HepG2 (cell line): Measurements from ENCODE around the gene IL21R. TPM values are rescaled to one million over a fixed set of nuclear protein-coding genes. Genes with fewer than 3 reads are reported as not detected.
A peak's percentile ranks its signal among the peaks of the same experiment; 100 is the strongest.

ENCODE experiments used
- ATAC-seq: fragments of 200-7000 bp; cut with Tn5 transposase; 3 replicates; pipeline ENCODE4 v1.9.1; 2020; ENCODE audit warnings: mild to moderate bottlenecking, moderate library complexity
- BruUV-seq: library from RNA; stranded (reverse); fragments of 400-500 nt; replicated peaks from 2 replicates; lab custom pipeline; 2021; lab: Mats Ljungman, UMichigan
- CTCF ChIA-PET: fragments of 300-600 bp; formaldehyde crosslinking; extraction: SDS; loops from one replicate; lab custom pipeline; 2021; ENCODE audit warnings: low total read pairs, inconsistent platforms, low intra/inter-chr PET ratio; lab: Yijun Ruan, JAX
- POLR2A ChIA-PET: fragments of 350-600 bp; sonication (Branson Sonifier 250); formaldehyde crosslinking; loops from one replicate; lab custom pipeline; 2020; ENCODE audit warnings: antibody characterized with exemption, inconsistent platforms; lab: Yijun Ruan, JAX
- DNase-seq: peaks from one replicate; pipeline ENCODE4 v3.0.0-alpha.2; 2015; ENCODE audit warnings: low spot score
- FAIRE-seq: peaks from 3 replicates; lab custom pipeline; 2011; peaks lifted over from hg19 to GRCh38; lab: Jason Lieb, UNC
- H2AFZ ChIP-seq: one replicate; pipeline ENCODE4 v1.6.1; 2011; ENCODE audit warnings: low read length, inconsistent platforms
- H3K27ac ChIP-seq: fragments of 300-600 bp; 3 replicates; pipeline ENCODE4 v1.8.0; 2011; ENCODE audit warnings: mixed run types, mild to moderate bottlenecking, mixed read lengths, low read length, inconsistent platforms; ENCODE audit not compliant: insufficient read depth; ENCODE audit errors: extremely low read length
- H3K27me3 ChIP-seq, 2 experiments: fragments of 200-600 bp in 1 of 2; 2 replicates in 1 of 2; 3 replicates in 1 of 2; pipeline versions ENCODE4 v1.6.0 to v1.8.0; 2011; ENCODE audit warnings: low read length in 2 of 2, mild to moderate bottlenecking in 2 of 2, moderate library complexity in 2 of 2, inconsistent platforms in 1 of 2; ENCODE audit not compliant: insufficient read depth in 2 of 2, control insufficient read depth in 1 of 2
- H3K36me3 ChIP-seq, 2 experiments: fragments of 200-600 bp in 1 of 2; replicated peaks in 1 of 2; 2 replicates in 1 of 2; 3 replicates in 1 of 2; pipeline versions ENCODE4 v1.5.1 to v1.8.0; 2011; ENCODE audit warnings: low read length in 2 of 2, inconsistent platforms in 1 of 2; ENCODE audit not compliant: insufficient read depth in 2 of 2, control insufficient read depth in 1 of 2
- H3K4me1 ChIP-seq: 2 replicates; pipeline ENCODE4 v1.5.1; 2012; ENCODE audit warnings: low read length, inconsistent platforms; ENCODE audit not compliant: insufficient read depth
- H3K4me2 ChIP-seq: 2 replicates; pipeline ENCODE4 v1.6.0; 2011; ENCODE audit warnings: low read depth, low read length, inconsistent platforms
- H3K4me3 ChIP-seq, 3 experiments: fragments of 200-600 bp in 1 of 3; sonication (generic), shearing (Covaris generic) in 1 of 3; replicated peaks in 1 of 3; 2 replicates each; pipeline ENCODE4 v1.5.1; 2011 to 2016; ENCODE audit warnings: low read length in 3 of 3, inconsistent platforms in 2 of 3, low read depth in 2 of 3, mild to moderate bottlenecking in 2 of 3, control low read depth in 1 of 3, mixed read lengths in 1 of 3; ENCODE audit not compliant: insufficient read depth in 1 of 3
- H3K79me2 ChIP-seq: one replicate; pipeline ENCODE4 v1.6.1; 2011; ENCODE audit warnings: low read length, inconsistent platforms; ENCODE audit not compliant: insufficient read depth
- H3K9ac ChIP-seq: 2 replicates; pipeline ENCODE4 v1.6.0; 2011; ENCODE audit warnings: mild to moderate bottlenecking, low read depth, low read length, inconsistent platforms; ENCODE audit not compliant: insufficient read depth
- H3K9me3 ChIP-seq: 2 replicates; pipeline ENCODE4 v1.5.1; 2012; ENCODE audit warnings: mild to moderate bottlenecking, low read length
- H4K20me1 ChIP-seq: 2 replicates; pipeline ENCODE4 v1.6.0; 2011; ENCODE audit warnings: inconsistent platforms, mild to moderate bottlenecking, low read length, moderate library complexity; ENCODE audit not compliant: insufficient read depth
- ZNF34 ChIP-seq: sonication (generic); formaldehyde crosslinking; IDR thresholded peaks from 2 replicates; pipeline ENCODE4 v1.4.0; 2020; ENCODE audit warnings: mild to moderate bottlenecking, missing genetic modification reagents, borderline replicate concordance
- ZNF552 ChIP-seq: sonication (generic); formaldehyde crosslinking; IDR thresholded peaks from 2 replicates; pipeline ENCODE4 v1.9.0; 2022; ENCODE audit warnings: missing genetic modification reagents, mild to moderate bottlenecking, borderline replicate concordance
- ZNF687 ChIP-seq: sonication (generic); formaldehyde crosslinking; IDR thresholded peaks from 2 replicates; pipeline ENCODE4 v1.5.1; 2020; ENCODE audit warnings: mild to moderate bottlenecking, missing genetic modification reagents, moderate library complexity
- ZNF768 ChIP-seq: sonication (generic); formaldehyde crosslinking; IDR thresholded peaks from 2 replicates; pipeline ENCODE4 v1.4.0; 2020; ENCODE audit warnings: missing genetic modification reagents
- WGBS: methylation state at CpG from one replicate; pipeline ENCODE4 v1.1.6; 2017; ENCODE audit warnings: low lambda C conversion rate; 5-methylcytosine and 5-hydroxymethylcytosine counted together
- in situ Hi-C: cut with HindIII; loops from 2 replicates; pipeline ENCODE4 v1.10.0; 2017; ENCODE audit warnings: low pct_unique_long_range_greater_than_20kb; ENCODE audit not compliant: extremely low pct_ligation_motif_present
- intact Hi-C: fragments of 100-400 bp; cut with micrococcal nuclease; formaldehyde crosslinking; loops from one replicate; pipeline ENCODE4 v1.10.0; 2022; ENCODE audit not compliant: unreplicated experiment
- polyA plus RNA-seq, 8 experiments: library from polyadenylated mRNA; depleted of rRNA in 3 of 8; stranded (reverse) in 7 of 8; unstranded in 1 of 8; fragments of >200 nt; fragmentation: Illumina TruSeq in 4 of 8; extraction: Trizol in 4 of 8; gene quantifications; 2 replicates each; pipeline versions ENCODE4 v1.2.1 to v1.2.3, GENCODE V29; 2011 to 2016; ENCODE audit warnings: low read depth in 4 of 8, missing spikeins in 1 of 8, mixed read lengths in 1 of 8; ENCODE audit not compliant: insufficient read depth in 1 of 8
- total RNA-seq, 5 experiments: library from RNA; depleted of rRNA; stranded (reverse); fragments of >200 nt; fragmentation: Illumina TruSeq; extraction: Trizol; gene quantifications; 2 replicates each; pipeline ENCODE4 v1.2.3, GENCODE V29; 2016; ENCODE audit warnings: low read depth in 1 of 5

Gene IL21R
- total and polyA plus RNA-seq, 2 of the 13 experiments (the other 11 are each of a cell fraction or from before 2014, with no cell fraction given) = 0.49 to 0.64 TPM

DNA sequence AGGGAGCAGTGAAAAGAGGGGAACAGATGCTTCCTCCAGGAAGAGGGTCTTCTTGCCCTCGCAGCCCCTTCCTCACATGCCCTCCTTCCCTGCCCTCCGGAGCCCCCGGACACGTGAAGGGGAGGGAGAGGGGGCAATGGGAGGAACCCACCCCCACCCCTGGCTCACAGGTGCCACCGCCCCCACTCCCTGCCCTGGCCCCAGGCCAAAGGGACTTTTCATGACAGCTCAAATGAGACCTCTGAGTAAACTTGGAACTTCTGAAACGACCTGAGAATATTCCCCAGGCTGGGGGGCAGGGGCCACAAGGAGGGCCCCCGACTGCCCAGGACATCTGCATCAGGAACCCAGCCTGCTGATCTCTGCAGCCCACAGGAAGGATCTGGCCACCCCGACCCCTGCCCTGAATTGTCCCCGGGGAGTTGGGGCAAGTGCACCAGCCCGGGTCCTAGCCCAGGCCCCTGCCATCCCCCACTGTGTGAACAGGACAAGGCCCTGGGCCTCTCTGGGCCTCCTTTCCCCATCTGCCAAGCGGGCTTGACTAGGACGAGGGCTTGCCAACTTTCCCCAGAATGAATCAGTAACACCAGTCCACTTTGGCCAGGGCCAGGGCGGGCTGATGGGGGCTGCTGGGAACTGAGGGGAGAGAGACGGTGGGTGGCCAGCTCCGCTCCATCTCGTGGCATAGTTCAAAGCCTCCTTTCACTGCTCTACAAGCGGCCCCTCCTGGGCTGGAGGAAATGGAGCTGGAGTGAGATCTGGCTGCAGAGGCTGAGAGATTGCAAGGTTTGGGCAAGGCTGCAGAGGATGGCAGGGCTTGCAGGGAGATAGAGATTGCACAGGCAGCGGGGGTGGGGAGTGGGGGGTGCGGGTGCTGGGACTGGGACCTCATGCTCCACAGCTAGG lies 3.8 kb downstream of the IL21R start:
- DNase-seq (no peak), ATAC-seq (peak; percentile 11; the same call in 2 of the 3 replicates)
- Histone ChIP-seq H3K27ac (no peak overlapping the region), H3K27me3 (peaks cover 15 to 55% of the 10 kb centered on the region in 2 experiments), H3K4me3 (no peak overlapping the region), H3K4me1 (peaks cover 34% of the 10 kb centered on the region), H3K79me2 (no peaks in the 10 kb centered on the region)
- in situ Hi-C loops = no loop called here
- POLR2A ChIA-PET = no interaction called here
- BruUV-seq = no TSS peak
- 17% methylated on average over 19 of the region's 19 CpGs for WGBS
- TF ChIP-seq ZNF687 (CRISPR knock-in tag) = peak; percentile 15; the same call in 1 of the 2 replicates
- TF ChIP-seq ZNF34 (CRISPR knock-in tag) = no peak
- no peak for TF ChIP-seq ZNF552
- peak; percentile 52; the same call in 1 of the 2 replicates for TF ChIP-seq ZNF768
- TF ChIP-seq, all 625 proteins: peak for 2
- intact Hi-C loops = no loop called here
- Histone ChIP-seq H3K9ac (no peak overlapping the region), H2AFZ (no peak overlapping the region), H4K20me1 (no peaks in the 10 kb centered on the region), H3K36me3 (no peaks in the 10 kb centered on the region), H3K4me2 (no peak overlapping the region), H3K9me3 (peaks cover 8% of the 10 kb centered on the region; the same call in 1 of the 2 replicates)
- FAIRE-seq = no peak
- CTCF ChIA-PET = no interaction called here
